MCF 10A (cell line): ENCODE results near the gene TP53RK. TPM values are rescaled to one million over a fixed set of nuclear protein-coding genes. Genes with fewer than 3 reads are reported as not detected.

Source experiments
- BruUV-seq: library from RNA; stranded (reverse); fragments of 400-500 nt; replicated peaks from 2 replicates; lab custom pipeline; 2021; lab: Mats Ljungman, UMichigan
- CTCF ChIA-PET: fragments of 300-600 bp; sonication (Branson Sonifier 250); formaldehyde crosslinking; extraction: SDS; loops from one replicate; lab custom pipeline; 2021; ENCODE audit warnings: antibody characterized with exemption, inconsistent platforms; lab: Yijun Ruan, JAX
- POLR2A ChIA-PET: fragments of 300-600, 350-650 bp; sonication (Branson Sonifier 250); formaldehyde crosslinking; extraction: SDS; loops from one replicate; lab custom pipeline; 2020; ENCODE audit warnings: antibody characterized with exemption, inconsistent platforms; lab: Yijun Ruan, JAX
- DNase-seq: peaks from one replicate; pipeline ENCODE4 v3.0.0-alpha.2; 2018; ENCODE audit not compliant: unreplicated experiment
- H3K27ac Mint-ChIP-seq: one replicate; pipeline ENCODE4 v1.8.0; 2022; ENCODE audit warnings: mild to moderate bottlenecking, low read depth, mixed read lengths; ENCODE audit not compliant: unreplicated experiment
- H3K27me3 Mint-ChIP-seq: one replicate; pipeline ENCODE4 v1.8.0; 2022; ENCODE audit warnings: mixed read lengths; ENCODE audit not compliant: insufficient read depth, unreplicated experiment
- H3K36me3 Mint-ChIP-seq: one replicate; pipeline ENCODE4 v1.8.0; 2022; ENCODE audit warnings: mild to moderate bottlenecking, moderate library complexity, mixed read lengths; ENCODE audit not compliant: insufficient read depth, unreplicated experiment
- H3K4me1 Mint-ChIP-seq: one replicate; pipeline ENCODE4 v1.8.0; 2022; ENCODE audit warnings: mixed read lengths; ENCODE audit not compliant: insufficient read depth, unreplicated experiment
- H3K4me3 Mint-ChIP-seq: one replicate; pipeline ENCODE4 v1.8.0; 2022; ENCODE audit warnings: mild to moderate bottlenecking, moderate library complexity, mixed read lengths; ENCODE audit not compliant: unreplicated experiment
- H3K9me3 Mint-ChIP-seq: one replicate; pipeline ENCODE4 v1.8.0; 2022; ENCODE audit warnings: mixed read lengths; ENCODE audit not compliant: unreplicated experiment
- CTCF ChIP-seq: fragments of 200-600 bp; IDR thresholded peaks from one replicate; pipeline ENCODE4 v1.8.0; 2022; ENCODE audit warnings: antibody characterized with exemption, mild to moderate bottlenecking; ENCODE audit not compliant: unreplicated experiment
- intact Hi-C: fragments of 100-400 bp; cut with micrococcal nuclease; formaldehyde crosslinking; loops from 2 replicates; pipeline ENCODE4 v1.14.1; 2022
- total RNA-seq: library from RNA; stranded (reverse); gene quantifications from 2 replicates; pipeline ENCODE4 v1.2.3, GENCODE V29; 2022

TP53RK gene
- total RNA-seq, 1 experiment from 2014 or later: 16.2 TPM

DNA sequence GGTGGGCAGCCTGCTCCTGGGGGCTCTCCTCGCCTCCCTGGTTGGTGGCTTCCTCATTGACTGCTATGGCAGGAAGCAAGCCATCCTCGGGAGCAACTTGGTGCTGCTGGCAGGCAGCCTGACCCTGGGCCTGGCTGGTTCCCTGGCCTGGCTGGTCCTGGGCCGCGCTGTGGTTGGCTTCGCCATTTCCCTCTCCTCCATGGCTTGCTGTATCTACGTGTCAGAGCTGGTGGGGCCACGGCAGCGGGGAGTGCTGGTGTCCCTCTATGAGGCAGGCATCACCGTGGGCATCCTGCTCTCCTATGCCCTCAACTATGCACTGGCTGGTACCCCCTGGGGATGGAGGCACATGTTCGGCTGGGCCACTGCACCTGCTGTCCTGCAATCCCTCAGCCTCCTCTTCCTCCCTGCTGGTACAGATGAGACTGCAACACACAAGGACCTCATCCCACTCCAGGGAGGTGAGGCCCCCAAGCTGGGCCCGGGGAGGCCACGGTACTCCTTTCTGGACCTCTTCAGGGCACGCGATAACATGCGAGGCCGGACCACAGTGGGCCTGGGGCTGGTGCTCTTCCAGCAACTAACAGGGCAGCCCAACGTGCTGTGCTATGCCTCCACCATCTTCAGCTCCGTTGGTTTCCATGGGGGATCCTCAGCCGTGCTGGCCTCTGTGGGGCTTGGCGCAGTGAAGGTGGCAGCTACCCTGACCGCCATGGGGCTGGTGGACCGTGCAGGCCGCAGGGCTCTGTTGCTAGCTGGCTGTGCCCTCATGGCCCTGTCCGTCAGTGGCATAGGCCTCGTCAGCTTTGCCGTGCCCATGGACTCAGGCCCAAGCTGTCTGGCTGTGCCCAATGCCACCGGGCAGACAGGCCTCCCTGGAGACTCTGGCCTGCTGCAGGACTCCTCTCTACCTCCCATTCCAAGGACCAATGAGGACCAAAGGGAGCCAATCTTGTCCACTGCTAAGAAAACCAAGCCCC lies 36.2 kb upstream of the TP53RK start:
- ChIA-PET CTCF (interaction anchor here (0.5 to 0.7 kb wide), 4 partner anchors 55 to 1549 kb away, joined by 3 to 4 read pairs (median 3); no protein-coding TSS in a partner anchor), POLR2A (interaction anchor here (0.9 to 1.2 kb wide), 2 partner anchors 11 to 37 kb away, joined by 3 read pairs; no protein-coding TSS in a partner anchor)
- no peak for TF ChIP-seq CTCF
- no TSS peak for BruUV-seq
- DNase-seq: no peak
- Mint-ChIP-seq H3K36me3 (no peaks in the 10 kb centered on the region), H3K27me3 (no peaks in the 10 kb centered on the region), H3K4me1 (no peaks in the 10 kb centered on the region), H3K9me3 (peaks cover 7% of the 10 kb centered on the region), H3K27ac (no peak overlapping the region), H3K4me3 (no peak overlapping the region)
- intact Hi-C loops: no loop called here

- Mint-ChIP-seq H3K4me1 (no peaks in the 10 kb centered on the region), H3K9me3 (no peaks in the 10 kb centered on the region), H3K4me3 (no peak overlapping the region), H3K36me3 (no peaks in the 10 kb centered on the region), H3K27ac (no peak overlapping the region), H3K27me3 (no peaks in the 10 kb centered on the region)
- intact Hi-C loops: no loop called here
- DNase-seq: no peak
- POLR2A ChIA-PET: no interaction called here
- CTCF ChIA-PET: interaction anchor here (0.7 kb wide), 1 partner anchor 1548 kb away, joined by 3 read pairs; no protein-coding TSS in a partner anchor
- no TSS peak for BruUV-seq
- TF ChIP-seq CTCF: no peak
These were observed 35.2 kb upstream of the TP53RK start for GRCh38 chr20:46724343-46724959.

DNA sequence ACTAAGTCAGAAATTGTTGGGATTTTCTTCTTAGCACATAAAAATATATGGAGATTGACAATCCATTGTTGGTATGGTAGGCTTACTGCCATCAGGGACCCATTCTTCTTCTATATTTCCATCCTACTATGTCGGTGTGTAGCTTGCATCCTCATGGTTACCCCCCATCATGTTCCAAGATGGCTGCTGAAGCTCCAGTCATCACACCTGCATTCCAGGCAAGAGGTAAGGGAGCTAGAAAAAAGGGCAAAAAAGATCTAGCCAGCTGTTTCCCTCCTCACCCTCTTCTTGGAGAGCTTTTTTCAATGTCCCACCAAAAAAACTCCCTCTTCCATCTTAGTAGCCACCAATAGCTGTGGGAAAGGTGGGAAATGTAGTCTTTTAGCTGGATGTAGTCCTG lies 33.8 kb upstream of the TP53RK start:
- intact Hi-C loops: no loop called here
- Mint-ChIP-seq H3K27ac (no peak overlapping the region), H3K4me3 (no peak overlapping the region), H3K36me3 (no peaks in the 10 kb centered on the region), H3K9me3 (no peaks in the 10 kb centered on the region), H3K4me1 (no peaks in the 10 kb centered on the region), H3K27me3 (no peaks in the 10 kb centered on the region)
- DNase-seq: no peak
- TF ChIP-seq CTCF: no peak
- ChIA-PET CTCF (interaction anchor here (0.6 to 1.0 kb wide), 2 partner anchors 29 to 1539 kb away, joined by 3 to 4 read pairs; no protein-coding TSS in a partner anchor), POLR2A (no interaction called here)
- no TSS peak for BruUV-seq

GRCh38 chr20:46722450-46722849 lies 33.2 kb upstream of the TP53RK start:
- ChIA-PET POLR2A (interaction anchor here (0.6 to 0.7 kb wide), 2 partner anchors 17 to 142 kb away, joined by 3 read pairs; no protein-coding TSS in a partner anchor), CTCF (interaction anchor here (0.5 to 1.0 kb wide), 4 partner anchors 28 to 1538 kb away, joined by 3 to 5 read pairs (median 4); no protein-coding TSS in a partner anchor)
- no peaks in the 10 kb centered on the region for H3K36me3 Mint-ChIP-seq
- DNase-seq: no peak
- no peaks in the 10 kb centered on the region for H3K9me3 Mint-ChIP-seq
- H3K27me3 Mint-ChIP-seq: no peaks in the 10 kb centered on the region
- no TSS peak for BruUV-seq
- TF ChIP-seq CTCF: no peak
- H3K4me3 Mint-ChIP-seq: no peak overlapping the region
- no peaks in the 10 kb centered on the region for H3K4me1 Mint-ChIP-seq
- H3K27ac Mint-ChIP-seq: no peak overlapping the region
- intact Hi-C loops: no loop called here
